ENCODE measurements around the gene RAB30. TPM values are rescaled to one million over a fixed set of nuclear protein-coding genes. Genes with fewer than 3 reads are reported as not detected.

Gene RAB30
- total and polyA plus RNA-seq, 9 of the 15 experiments (the other 6 are each of a cell fraction or from before 2014, with no cell fraction given) = 0.29 to 1.3 (median 1.0) TPM

- TF ChIP-seq JUND (IDR thresholded peaks at IDR 0.05; ENCODE audit: borderline replicate concordance, low read depth, low read length) (no peak), JUND (tag; IDR thresholded peaks at IDR 0.05; ENCODE audit: borderline replicate concordance, low read depth, low read length) (no peak), NR2C2 (CRISPR knock-in tag; IDR thresholded peaks at IDR 0.05) (no peak), NR2C2 (tag; IDR thresholded peaks at IDR 0.05) (no peak), MITF (IDR thresholded peaks at IDR 0.05) (no peak), FOSL1 (tag; conservative IDR thresholded peaks at IDR 0.05) (no peak), ILF3 (IDR thresholded peaks at IDR 0.05; ENCODE audit: borderline replicate concordance) (no peak), RERE (CRISPR knock-in tag; IDR thresholded peaks at IDR 0.05; ENCODE audit: borderline replicate concordance) (no peak), RBBP5 (IDR thresholded peaks at IDR 0.05; ENCODE audit: borderline replicate concordance, insufficient read depth, low read length, poor library complexity, severe bottlenecking) (no peak), ZNF408 (CRISPR knock-in tag; IDR thresholded peaks at IDR 0.05; ENCODE audit: low read depth) (no peak), NCOA1 (IDR thresholded peaks at IDR 0.05; ENCODE audit: low read depth) (no peak), ZNF511 (CRISPR knock-in tag; IDR thresholded peaks at IDR 0.05) (no peak)
Measured at GRCh38 chr11:82967381-82967780, 104.3 kb downstream of the RAB30 start (continued).
